Measurements from ENCODE around the gene STK33. TPM values are rescaled to one million over a fixed set of nuclear protein-coding genes. Genes with fewer than 3 reads are reported as not detected.

Gene STK33
- polyA plus RNA-seq, 1 donor from 2014 or later = 13.9 TPM

DNA sequence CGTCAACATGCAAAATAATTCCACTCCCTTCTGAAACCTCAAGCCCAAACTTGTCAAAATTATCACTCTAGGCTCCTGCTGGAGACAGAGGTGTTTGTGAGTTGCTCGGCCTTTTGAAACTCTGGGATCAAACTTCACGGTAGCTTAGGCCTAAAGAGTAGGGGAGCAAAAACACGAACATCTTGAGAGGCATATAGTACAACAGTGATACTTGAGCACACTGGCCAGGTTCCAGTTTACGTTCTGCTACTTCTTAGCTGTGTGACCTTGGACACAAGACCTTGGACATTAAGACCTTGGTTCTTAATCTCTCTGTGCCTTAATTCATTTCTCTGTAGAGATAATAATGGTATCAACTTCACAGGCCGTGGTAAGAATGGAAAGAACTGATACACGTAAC is 206.9 kb downstream of the STK33 start:
- no peaks in the 10 kb centered on the region for H3F3A ChIP-seq (ENCODE audit: insufficient read depth, low read length, poor library complexity, severe bottlenecking)
- H3K79me2 ChIP-seq (replicated peaks; ENCODE audit: insufficient read depth, low read length) = no peaks in the 10 kb centered on the region
- no peaks in the 10 kb centered on the region for H3K9me3 ChIP-seq (ENCODE audit: low read length)
- H3K36me3 ChIP-seq (ENCODE audit: insufficient read depth, low read length) = no peaks in the 10 kb centered on the region
- no peak overlapping the region for H3K4me2 ChIP-seq (ENCODE audit: low read length)
- no peak overlapping the region for H2AFZ ChIP-seq (ENCODE audit: low read depth, low read length)
- no peak overlapping the region for H3K27ac ChIP-seq (ENCODE audit: low read length)
- TF ChIP-seq RAD21 (conservative IDR thresholded peaks at IDR 0.05) = no peak
- no peak for TF ChIP-seq SMC3 (conservative IDR thresholded peaks at IDR 0.05; ENCODE audit: poor library complexity)
- TF ChIP-seq MXI1 (conservative IDR thresholded peaks at IDR 0.05; ENCODE audit: poor library complexity, severe bottlenecking) = no peak
- no peak for TF ChIP-seq EP300 (conservative IDR thresholded peaks at IDR 0.05; ENCODE audit: poor library complexity, severe bottlenecking)
- TF ChIP-seq TAF1 (IDR thresholded peaks at IDR 0.05; ENCODE audit: low read depth) = no peak
- no peak for TF ChIP-seq EZH2 (IDR thresholded peaks at IDR 0.05; ENCODE audit: borderline replicate concordance, insufficient read depth, low read length, poor library complexity, severe bottlenecking)
- TF ChIP-seq, protein P1, sequence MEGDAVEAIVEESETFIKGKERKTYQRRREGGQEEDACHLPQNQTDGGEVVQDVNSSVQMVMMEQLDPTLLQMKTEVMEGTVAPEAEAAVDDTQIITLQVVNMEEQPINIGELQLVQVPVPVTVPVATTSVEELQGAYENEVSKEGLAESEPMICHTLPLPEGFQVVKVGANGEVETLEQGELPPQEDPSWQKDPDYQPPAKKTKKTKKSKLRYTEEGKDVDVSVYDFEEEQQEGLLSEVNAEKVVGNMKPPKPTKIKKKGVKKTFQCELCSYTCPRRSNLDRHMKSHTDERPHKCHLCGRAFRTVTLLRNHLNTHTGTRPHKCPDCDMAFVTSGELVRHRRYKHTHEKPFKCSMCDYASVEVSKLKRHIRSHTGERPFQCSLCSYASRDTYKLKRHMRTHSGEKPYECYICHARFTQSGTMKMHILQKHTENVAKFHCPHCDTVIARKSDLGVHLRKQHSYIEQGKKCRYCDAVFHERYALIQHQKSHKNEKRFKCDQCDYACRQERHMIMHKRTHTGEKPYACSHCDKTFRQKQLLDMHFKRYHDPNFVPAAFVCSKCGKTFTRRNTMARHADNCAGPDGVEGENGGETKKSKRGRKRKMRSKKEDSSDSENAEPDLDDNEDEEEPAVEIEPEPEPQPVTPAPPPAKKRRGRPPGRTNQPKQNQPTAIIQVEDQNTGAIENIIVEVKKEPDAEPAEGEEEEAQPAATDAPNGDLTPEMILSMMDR (IDR thresholded peaks at IDR 0.05; ENCODE audit: poor library complexity, severe bottlenecking) = no peak
- TF ChIP-seq, protein P2, sequence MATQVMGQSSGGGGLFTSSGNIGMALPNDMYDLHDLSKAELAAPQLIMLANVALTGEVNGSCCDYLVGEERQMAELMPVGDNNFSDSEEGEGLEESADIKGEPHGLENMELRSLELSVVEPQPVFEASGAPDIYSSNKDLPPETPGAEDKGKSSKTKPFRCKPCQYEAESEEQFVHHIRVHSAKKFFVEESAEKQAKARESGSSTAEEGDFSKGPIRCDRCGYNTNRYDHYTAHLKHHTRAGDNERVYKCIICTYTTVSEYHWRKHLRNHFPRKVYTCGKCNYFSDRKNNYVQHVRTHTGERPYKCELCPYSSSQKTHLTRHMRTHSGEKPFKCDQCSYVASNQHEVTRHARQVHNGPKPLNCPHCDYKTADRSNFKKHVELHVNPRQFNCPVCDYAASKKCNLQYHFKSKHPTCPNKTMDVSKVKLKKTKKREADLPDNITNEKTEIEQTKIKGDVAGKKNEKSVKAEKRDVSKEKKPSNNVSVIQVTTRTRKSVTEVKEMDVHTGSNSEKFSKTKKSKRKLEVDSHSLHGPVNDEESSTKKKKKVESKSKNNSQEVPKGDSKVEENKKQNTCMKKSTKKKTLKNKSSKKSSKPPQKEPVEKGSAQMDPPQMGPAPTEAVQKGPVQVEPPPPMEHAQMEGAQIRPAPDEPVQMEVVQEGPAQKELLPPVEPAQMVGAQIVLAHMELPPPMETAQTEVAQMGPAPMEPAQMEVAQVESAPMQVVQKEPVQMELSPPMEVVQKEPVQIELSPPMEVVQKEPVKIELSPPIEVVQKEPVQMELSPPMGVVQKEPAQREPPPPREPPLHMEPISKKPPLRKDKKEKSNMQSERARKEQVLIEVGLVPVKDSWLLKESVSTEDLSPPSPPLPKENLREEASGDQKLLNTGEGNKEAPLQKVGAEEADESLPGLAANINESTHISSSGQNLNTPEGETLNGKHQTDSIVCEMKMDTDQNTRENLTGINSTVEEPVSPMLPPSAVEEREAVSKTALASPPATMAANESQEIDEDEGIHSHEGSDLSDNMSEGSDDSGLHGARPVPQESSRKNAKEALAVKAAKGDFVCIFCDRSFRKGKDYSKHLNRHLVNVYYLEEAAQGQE (IDR thresholded peaks at IDR 0.05; ENCODE audit: borderline replicate concordance) = no peak
- TF ChIP-seq POLR2AphosphoS5 (IDR thresholded peaks at IDR 0.05) = no peak
- H3K9ac ChIP-seq (ENCODE audit: low read length) = no peak overlapping the region
- H4K20me1 ChIP-seq (ENCODE audit: insufficient read depth) = no peaks in the 10 kb centered on the region
- H3K9me2 ChIP-seq (ENCODE audit: insufficient read depth, low read length) = no peaks in the 10 kb centered on the region
- H3K27me3 ChIP-seq (ENCODE audit: insufficient read depth, low read depth, low read length) = no peaks in the 10 kb centered on the region
- H3K4me3 ChIP-seq (ENCODE audit: low read length) = no peak overlapping the region

DNA sequence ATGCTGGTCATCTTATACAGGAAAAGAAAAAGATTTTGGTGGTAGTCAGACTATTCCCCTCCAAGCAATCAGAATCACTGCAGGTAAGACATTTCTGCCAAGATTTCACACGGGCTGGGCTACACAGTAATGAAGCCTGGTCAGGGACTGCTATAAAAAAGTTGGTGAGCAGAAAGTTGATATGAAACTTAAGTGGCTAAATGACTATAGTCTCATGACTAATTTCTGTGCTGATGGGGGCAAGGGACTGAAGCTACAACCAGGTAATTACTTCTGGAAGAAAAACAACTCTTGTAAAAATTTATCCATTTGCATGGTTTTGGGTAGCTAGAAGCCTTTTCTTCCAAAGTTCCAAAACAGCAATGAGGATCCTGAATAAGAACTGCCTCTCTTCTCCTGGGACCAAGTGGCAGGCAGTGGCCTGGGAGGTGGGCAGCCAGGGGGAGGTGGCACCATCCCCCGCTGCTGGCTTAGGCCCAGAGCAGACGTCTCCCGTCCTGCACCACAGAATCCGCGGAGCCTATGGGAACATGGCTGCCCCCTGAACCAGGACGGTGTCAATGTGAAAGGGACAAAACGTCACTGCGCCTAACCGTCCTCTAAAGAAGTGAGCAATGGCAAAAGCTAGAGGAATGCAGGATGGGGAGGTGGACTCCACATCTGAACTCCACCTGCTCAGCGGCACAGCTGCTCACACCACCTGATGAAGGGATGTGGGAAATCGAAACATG is 207.7 kb downstream of the STK33 start:
- no peaks in the 10 kb centered on the region for H3F3A ChIP-seq (ENCODE audit: insufficient read depth, low read length, poor library complexity, severe bottlenecking)
- H2AFZ ChIP-seq (ENCODE audit: low read depth, low read length) = no peak overlapping the region
- no peaks in the 10 kb centered on the region for H3K27me3 ChIP-seq (ENCODE audit: insufficient read depth, low read depth, low read length)
- no peaks in the 10 kb centered on the region for H3K9me2 ChIP-seq (ENCODE audit: insufficient read depth, low read length)
- TF ChIP-seq MXI1 (conservative IDR thresholded peaks at IDR 0.05; ENCODE audit: poor library complexity, severe bottlenecking) (no peak), TAF1 (IDR thresholded peaks at IDR 0.05; ENCODE audit: low read depth) (no peak), EP300 (conservative IDR thresholded peaks at IDR 0.05; ENCODE audit: poor library complexity, severe bottlenecking) (no peak), RAD21 (conservative IDR thresholded peaks at IDR 0.05) (no peak), EZH2 (IDR thresholded peaks at IDR 0.05; ENCODE audit: borderline replicate concordance, insufficient read depth, low read length, poor library complexity, severe bottlenecking) (no peak), POLR2AphosphoS5 (IDR thresholded peaks at IDR 0.05) (no peak), SMC3 (conservative IDR thresholded peaks at IDR 0.05; ENCODE audit: poor library complexity) (no peak)
- TF ChIP-seq, protein P1 (IDR thresholded peaks at IDR 0.05; ENCODE audit: poor library complexity, severe bottlenecking) = no peak
- TF ChIP-seq, protein P2 (IDR thresholded peaks at IDR 0.05; ENCODE audit: borderline replicate concordance) = no peak
- H3K4me3 ChIP-seq (ENCODE audit: low read length) = no peak overlapping the region
- no peaks in the 10 kb centered on the region for H3K79me2 ChIP-seq (replicated peaks; ENCODE audit: insufficient read depth, low read length)
- no peaks in the 10 kb centered on the region for H3K9me3 ChIP-seq (ENCODE audit: low read length)
- H3K9ac ChIP-seq (ENCODE audit: low read length) = no peak overlapping the region
- no peak overlapping the region for H3K4me2 ChIP-seq (ENCODE audit: low read length)
- no peaks in the 10 kb centered on the region for H3K36me3 ChIP-seq (ENCODE audit: insufficient read depth, low read length)
- no peak overlapping the region for H3K27ac ChIP-seq (ENCODE audit: low read length)
- no peaks in the 10 kb centered on the region for H4K20me1 ChIP-seq (ENCODE audit: insufficient read depth)

Measured in neural cell (in vitro differentiated cells).